Urothelium cell line (cell line): ENCODE measurements around the gene PEAK1.
"Not testable (repeated sequence)": the region's sequence is repeated elsewhere in the genome, so short reads cannot be mapped to it uniquely, and the experiment has no call there.

Experiments
- DNase-seq: peaks from one replicate; pipeline ENCODE4 v3.0.0; 2011; ENCODE audit warnings: low spot score, mixed read lengths
- FAIRE-seq: peaks from 2 replicates; lab custom pipeline; 2011; peaks lifted over from hg19 to GRCh38; lab: Jason Lieb, UNC

The PEAK1 gene

DNA sequence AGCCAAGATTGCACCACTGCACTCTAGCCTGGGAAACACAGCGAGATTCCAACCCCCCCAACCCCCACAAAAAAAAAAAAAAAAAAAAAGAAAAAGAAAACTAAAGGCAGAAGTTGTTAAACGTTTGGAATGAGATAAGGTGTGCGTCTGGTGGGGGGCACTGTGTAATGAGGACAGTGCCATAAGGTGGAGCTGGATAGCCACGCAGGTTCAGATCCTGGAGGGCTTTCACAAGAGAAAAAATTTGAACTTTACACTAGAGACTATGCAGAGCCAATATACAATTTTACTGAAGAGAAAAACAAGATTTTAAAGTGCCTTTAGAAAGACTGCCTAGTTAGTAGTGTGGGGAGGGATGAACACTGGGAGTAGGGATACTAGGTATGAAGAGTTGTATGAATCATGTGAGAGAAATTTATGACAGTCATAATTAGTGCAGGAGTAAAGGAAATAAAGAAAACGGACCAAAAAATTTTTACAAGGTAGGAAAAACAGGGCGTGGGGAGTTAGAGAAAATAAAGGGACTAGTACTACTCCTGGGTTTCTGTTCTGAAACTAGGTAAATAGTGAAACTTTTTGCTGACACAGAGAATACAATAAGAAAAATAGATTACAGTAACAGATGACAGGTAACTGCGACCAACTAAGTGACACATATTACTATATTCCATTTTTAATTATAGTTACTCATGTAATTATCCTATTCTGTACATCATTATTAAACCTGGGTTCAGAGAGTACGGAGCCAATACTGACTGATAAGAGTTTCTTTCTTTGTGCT lies 108.1 kb downstream of the PEAK1 start:
- FAIRE-seq (no peak), DNase-seq (peak; percentile 14)

DNA sequence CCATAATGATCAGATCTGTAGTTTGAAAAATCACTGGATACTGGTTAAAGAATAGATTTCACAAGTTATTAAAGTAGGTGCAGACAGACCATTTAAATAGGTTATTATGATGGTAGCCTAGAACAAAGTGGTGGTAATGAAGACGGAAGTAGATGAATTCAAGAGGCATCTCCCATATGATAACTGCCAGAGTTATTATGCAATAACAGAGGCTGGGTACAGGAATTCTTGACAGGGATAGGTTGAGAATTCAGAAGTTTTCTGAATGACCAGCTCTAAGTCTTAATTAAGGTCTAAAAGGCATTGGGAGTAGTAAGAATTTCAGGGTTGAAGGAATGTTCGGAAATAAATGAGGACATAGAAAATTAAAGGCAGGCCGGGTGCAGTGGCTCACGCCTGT lies 108.9 kb downstream of the PEAK1 start:
- DNase-seq (no peak), FAIRE-seq (no peak)

GRCh38 chr15:77309392-77309791 lies 110.5 kb downstream of the PEAK1 start:
- FAIRE-seq = no peak

GRCh38 chr15:77305953-77306352 lies 114.0 kb downstream of the PEAK1 start:
- DNase-seq (no peak), FAIRE-seq (no peak)

More at GRCh38 chr15:77309392-77309791, 110.5 kb downstream of the PEAK1 start:
- DNase-seq = no peak

- DNase-seq (no peak), FAIRE-seq (no peak)
These were observed 123.0 kb downstream of the PEAK1 start for GRCh38 chr15:77296773-77297337.

- FAIRE-seq = no peak
- no peak for DNase-seq
These were observed 124.5 kb downstream of the PEAK1 start for GRCh38 chr15:77295446-77295845.

DNA sequence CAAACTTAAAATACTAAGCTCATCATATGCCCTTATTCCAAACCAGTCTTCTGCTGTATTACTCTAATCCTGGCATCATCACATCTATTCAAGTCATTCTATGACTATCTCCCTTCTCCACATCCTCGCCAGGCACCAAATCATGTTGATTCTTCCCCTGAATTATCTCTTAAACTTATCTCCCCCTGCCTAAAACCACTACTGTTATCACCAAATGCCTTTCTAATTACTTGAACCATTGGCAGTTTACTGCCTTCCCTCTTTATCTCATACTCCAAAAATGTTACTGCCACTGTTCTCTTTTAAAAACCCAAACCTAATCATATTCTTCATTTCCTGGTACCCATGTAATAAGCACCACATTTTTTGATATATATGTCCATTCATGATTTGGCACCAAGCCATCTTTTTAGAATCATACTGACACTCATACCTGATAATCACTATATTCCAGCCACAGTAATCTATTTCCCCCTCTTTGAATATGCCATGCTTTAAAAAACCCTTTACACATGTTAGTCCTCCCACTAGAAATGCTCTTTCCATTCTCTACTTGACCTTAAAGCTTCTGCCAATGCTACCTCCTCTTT lies 126.8 kb downstream of the PEAK1 start:
- FAIRE-seq (no peak), DNase-seq (no peak)

DNA sequence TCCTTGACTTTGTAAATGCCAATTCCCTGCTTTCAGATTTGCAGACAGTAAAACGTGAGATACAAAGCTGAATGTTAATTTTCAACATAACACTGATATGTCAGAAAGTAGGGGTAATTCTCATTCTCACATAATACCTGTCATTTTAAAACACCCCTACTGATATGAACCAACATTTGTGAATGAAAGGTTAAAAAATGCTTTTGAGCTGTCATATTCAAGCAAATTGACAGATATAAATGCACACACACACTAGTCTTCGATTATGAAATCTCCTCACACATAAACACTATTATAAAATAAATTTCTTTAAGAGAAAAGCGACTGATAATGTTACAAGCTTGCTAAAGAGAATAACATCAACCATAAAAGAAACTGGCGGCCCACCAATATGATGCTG lies 128.8 kb downstream of the PEAK1 start:
- FAIRE-seq (no peak), DNase-seq (no peak)

- DNase-seq (no peak), FAIRE-seq (no peak)
These were observed 132.5 kb downstream of the PEAK1 start for GRCh38 chr15:77287385-77287784.

- no peak for FAIRE-seq
- DNase-seq = no peak
These were observed 134.6 kb downstream of the PEAK1 start for GRCh38 chr15:77285057-77285997.

DNA sequence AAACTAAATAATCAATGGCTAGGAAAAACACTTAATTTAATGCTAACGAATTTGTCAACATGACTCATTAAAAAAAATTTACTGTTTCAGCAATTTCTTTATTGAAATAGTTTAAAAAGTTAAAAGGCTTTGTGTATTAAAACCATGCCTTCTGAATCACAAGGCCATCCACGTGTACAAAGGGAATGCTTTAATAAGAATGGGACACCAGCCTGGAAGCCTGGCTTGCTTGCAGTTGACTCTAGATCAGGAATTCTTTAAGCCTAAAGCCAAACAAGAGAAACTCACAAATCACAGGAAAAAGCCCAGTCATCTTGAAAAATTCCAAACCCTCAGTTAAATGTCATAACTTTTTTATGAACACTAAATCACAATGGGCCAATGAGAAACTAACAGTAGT lies 137.6 kb downstream of the PEAK1 start:
- DNase-seq (no peak), FAIRE-seq (no peak)

- DNase-seq (no peak), FAIRE-seq (no peak)
These were observed 143.0 kb downstream of the PEAK1 start for GRCh38 chr15:77276943-77277342.

- DNase-seq (no peak), FAIRE-seq (no peak)
These were observed 143.8 kb downstream of the PEAK1 start for GRCh38 chr15:77276096-77276495.

- FAIRE-seq, DNase-seq: not testable (repeated sequence)
These were observed 146.8 kb downstream of the PEAK1 start for GRCh38 chr15:77273136-77273535.

DNA sequence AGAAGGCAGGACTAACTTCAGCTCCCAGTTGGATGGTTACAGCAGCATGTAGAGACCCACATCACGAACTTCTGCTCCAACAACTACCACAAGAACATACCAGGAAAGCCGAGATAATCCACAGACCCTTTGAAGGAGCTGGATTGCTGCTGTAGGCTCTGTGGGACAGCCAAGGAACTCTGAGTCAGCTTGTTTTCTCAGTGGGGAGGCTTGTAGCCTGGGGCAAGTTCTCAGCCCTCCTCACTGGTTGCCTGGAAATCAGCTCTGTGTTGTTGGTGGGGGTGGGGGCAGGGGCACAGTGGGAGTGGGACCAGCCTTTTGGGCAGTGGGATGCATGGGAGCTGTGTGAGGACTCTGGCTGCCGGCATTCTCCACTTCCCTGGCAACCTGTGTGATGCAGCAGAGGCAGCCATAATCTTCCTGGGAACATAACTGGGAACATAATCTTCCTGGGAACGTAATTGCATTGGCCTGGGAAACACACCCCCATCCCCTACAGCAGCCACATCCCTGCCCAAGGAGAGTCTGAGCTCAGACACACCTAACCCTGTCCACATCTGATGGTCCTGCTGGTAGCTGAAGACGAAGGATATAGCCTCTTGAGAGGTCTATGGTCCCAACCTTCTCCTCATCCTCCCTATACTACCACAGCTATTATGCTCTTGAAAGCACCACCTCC lies 153.1 kb downstream of the PEAK1 start:
- DNase-seq (no peak), FAIRE-seq (no peak)

- FAIRE-seq = no peak
- no peak for DNase-seq
These were observed 164.5 kb downstream of the PEAK1 start for GRCh38 chr15:77255385-77255784.

DNA sequence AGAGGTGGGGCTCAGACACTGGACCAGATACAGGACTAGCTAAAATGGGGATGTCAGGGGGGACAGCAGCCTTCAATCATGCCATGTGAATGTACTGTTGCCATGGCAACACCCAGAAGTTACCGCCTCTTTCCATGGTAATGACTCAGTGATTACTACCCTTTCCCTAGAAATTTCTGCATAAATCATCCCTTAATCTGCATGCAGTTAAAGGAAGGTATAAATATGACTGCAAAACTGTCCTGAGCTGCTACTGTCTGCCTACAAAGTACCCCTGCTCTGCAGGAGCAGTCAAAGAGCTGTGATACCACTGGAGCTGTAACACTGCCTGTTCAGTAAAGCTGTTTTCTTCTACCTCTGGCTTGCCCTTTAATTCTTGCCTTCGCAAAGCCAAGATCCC lies 168.2 kb downstream of the PEAK1 start:
- FAIRE-seq (no peak), DNase-seq (no peak)

- no peak for FAIRE-seq
- DNase-seq = no peak
These were observed 172.8 kb downstream of the PEAK1 start for GRCh38 chr15:77247116-77247515.

GRCh38 chr15:77243716-77244401 lies 176.0 kb downstream of the PEAK1 start:
- no peak for FAIRE-seq
- no peak for DNase-seq

GRCh38 chr15:77243135-77243534 lies 176.8 kb downstream of the PEAK1 start:
- no peak for DNase-seq
- no peak for FAIRE-seq
